ENCODE data around the gene C10orf67. TPM values are rescaled to one million over a fixed set of nuclear protein-coding genes. Genes with fewer than 3 reads are reported as not detected.

The C10orf67 gene
- total and polyA plus RNA-seq, 9 of the 15 experiments (the other 6 are each of a cell fraction or from before 2014, with no cell fraction given): not detected

- H3K9ac ChIP-seq (ENCODE audit: insufficient read depth in 1 of 2, low read depth in 2 of 2, low read length in 2 of 2): no peak overlapping the region
- BruUV-seq (replicated peaks): no TSS peak
- no peak for ATAC-seq
- H3K36me3 ChIP-seq (ENCODE audit: control insufficient read depth, insufficient read depth, low read length): no peaks in the 10 kb centered on the region
- H4K20me1 ChIP-seq (replicated peaks; ENCODE audit: control insufficient read depth, insufficient read depth, low read length): no peaks in the 10 kb centered on the region
- H3K9me1 ChIP-seq (ENCODE audit: control insufficient read depth, insufficient read depth, low read length): no peaks in the 10 kb centered on the region
- no peak for FAIRE-seq
- CTCF ChIA-PET (ENCODE audit: low intra/inter-chr PET ratio): no interaction called here
- intact Hi-C loops (cut with micrococcal nuclease): no loop called here
- no peak overlapping the region for H3K27ac ChIP-seq (ENCODE audit: extremely low read depth, low read depth, low read length)
- no peak overlapping the region for H3K4me2 ChIP-seq (ENCODE audit: insufficient read depth, low read length)
- no peaks in the 10 kb centered on the region for H3K9me3 ChIP-seq (replicated peaks; ENCODE audit: control insufficient read depth, insufficient read depth, low read depth, low read length)
- H3K4me1 ChIP-seq (replicated peaks in 1 of 2; ENCODE audit: control insufficient read depth in 2 of 2, insufficient read depth in 2 of 2, low read length in 2 of 2): peaks cover 0 to 16% of the 10 kb centered on the region in 2 experiments; a peak in 1 of 5 replicates
- H3K4me3 ChIP-seq: no peak overlapping the region
- peaks cover 12 to 49% of the 10 kb centered on the region in 2 experiments; a peak in 3 of 5 replicates for H3K27me3 ChIP-seq (ENCODE audit: control insufficient read depth in 2 of 2, insufficient read depth in 2 of 2, low read length in 2 of 2)
- TF ChIP-seq ETV5 (CRISPR knock-in tag; IDR thresholded peaks at IDR 0.05; ENCODE audit: low read depth) (no peak), THRAP3 (IDR thresholded peaks at IDR 0.05; ENCODE audit: borderline replicate concordance) (no peak)
- 3% methylated on average over 11 of the region's 12 CpGs for WGBS (ENCODE audit: insufficient coverage, low coverage, missing lambda C conversion rate)
- DNase-seq (ENCODE audit: extremely low read depth in 1 of 4, low spot score in 3 of 4): no peak
- no peak overlapping the region for H2AFZ ChIP-seq (ENCODE audit: low read depth, low read length)
- POLR2A ChIA-PET: no interaction called here
- no peaks in the 10 kb centered on the region for H3K79me2 ChIP-seq (ENCODE audit: control insufficient read depth, insufficient read depth, low read length)
- in situ Hi-C loops (cut with MboI): no loop called here
Observed at GRCh38 chr10:23197416-23197861, 147.2 kb downstream of the C10orf67 start.

- no peaks in the 10 kb centered on the region for H3K9me1 ChIP-seq (ENCODE audit: control insufficient read depth, insufficient read depth, low read length)
- ChIA-PET POLR2A (no interaction called here), CTCF (ENCODE audit: low intra/inter-chr PET ratio) (no interaction called here)
- no peak for DNase-seq (ENCODE audit: extremely low read depth in 1 of 4, low spot score in 3 of 4)
- no peaks in the 10 kb centered on the region for H3K79me2 ChIP-seq (ENCODE audit: control insufficient read depth, insufficient read depth, low read length)
- no peak overlapping the region for H3K9ac ChIP-seq (ENCODE audit: insufficient read depth in 1 of 2, low read depth in 2 of 2, low read length in 2 of 2)
- no peaks in the 10 kb centered on the region for H4K20me1 ChIP-seq (replicated peaks; ENCODE audit: control insufficient read depth, insufficient read depth, low read length)
- H2AFZ ChIP-seq (ENCODE audit: low read depth, low read length): no peak overlapping the region
- H3K4me1 ChIP-seq (replicated peaks in 1 of 2; ENCODE audit: control insufficient read depth in 2 of 2, insufficient read depth in 2 of 2, low read length in 2 of 2): peaks cover 0 to 16% of the 10 kb centered on the region in 2 experiments; a peak in 1 of 5 replicates
- H3K27ac ChIP-seq (ENCODE audit: extremely low read depth, low read depth, low read length): no peak overlapping the region
- H3K27me3 ChIP-seq (ENCODE audit: control insufficient read depth in 2 of 2, insufficient read depth in 2 of 2, low read length in 2 of 2): peaks cover 12 to 49% of the 10 kb centered on the region in 2 experiments; a peak in 3 of 5 replicates
- WGBS (ENCODE audit: insufficient coverage, low coverage, missing lambda C conversion rate): 0% methylated on average over 2 of the region's 3 CpGs
- no TSS peak for BruUV-seq (replicated peaks)
- in situ Hi-C loops (cut with MboI) (no loop called here), intact Hi-C loops (cut with micrococcal nuclease) (no loop called here)
- no peak overlapping the region for H3K4me3 ChIP-seq
- no peaks in the 10 kb centered on the region for H3K36me3 ChIP-seq (ENCODE audit: control insufficient read depth, insufficient read depth, low read length)
- FAIRE-seq: no peak
- H3K4me2 ChIP-seq (ENCODE audit: insufficient read depth, low read length): no peak overlapping the region
- no peaks in the 10 kb centered on the region for H3K9me3 ChIP-seq (replicated peaks; ENCODE audit: control insufficient read depth, insufficient read depth, low read depth, low read length)
- ATAC-seq: no peak
- TF ChIP-seq C11orf30 (IDR thresholded peaks at IDR 0.05; ENCODE audit: low read depth) (no peak), ZNF76 (CRISPR knock-in tag; IDR thresholded peaks at IDR 0.05; ENCODE audit: borderline replicate concordance) (no peak), THRB (CRISPR knock-in tag; conservative IDR thresholded peaks at IDR 0.05) (no peak), CUX1 (CRISPR knock-in tag; IDR thresholded peaks at IDR 0.05) (no peak), ZNF133 (CRISPR knock-in tag; IDR thresholded peaks at IDR 0.05) (no peak), KAT2B (IDR thresholded peaks at IDR 0.05; ENCODE audit: low read depth, low read length) (no peak), CBX3 (IDR thresholded peaks at IDR 0.05; ENCODE audit: borderline replicate concordance in 1 of 2, low read length in 2 of 2) (no peak)
Observed at GRCh38 chr10:23196915-23197314, 147.7 kb downstream of the C10orf67 start.

All from K562 (cell line).